Muscle layer of duodenum (tissue), 2 donors: ENCODE data around the gene MT1X.
"Not testable (repeated sequence)": the region's sequence is repeated elsewhere in the genome, so short reads cannot be mapped to it uniquely, and the experiment has no call there.

Experiments used
- H3K27ac ChIP-seq: one replicate; pipeline ENCODE4 v1.7.0; 2013; ENCODE audit warnings: mild to moderate bottlenecking, low read length
- H3K27me3 ChIP-seq: one replicate; pipeline ENCODE4 v1.7.0; 2013; ENCODE audit warnings: low read depth, mild to moderate bottlenecking, control low read depth, low read length
- H3K36me3 ChIP-seq, 2 donors: one replicate each; pipeline ENCODE4 v1.7.0; 2013; ENCODE audit warnings: low read length in 2 of 2, control low read depth in 1 of 2, mild to moderate bottlenecking in 1 of 2; ENCODE audit not compliant: insufficient read depth in 2 of 2, control insufficient read depth in 1 of 2
- H3K4me1 ChIP-seq, 2 donors: one replicate each; pipeline ENCODE4 v1.7.0; 2013; ENCODE audit warnings: low read length in 2 of 2, mild to moderate bottlenecking in 2 of 2, control low read depth in 1 of 2, moderate library complexity in 1 of 2; ENCODE audit not compliant: insufficient read depth in 2 of 2, control insufficient read depth in 1 of 2
- H3K4me3 ChIP-seq, 2 donors: one replicate each; pipeline ENCODE4 v1.7.0; 2013; ENCODE audit warnings: low read length in 2 of 2, low read depth in 1 of 2, mild to moderate bottlenecking in 1 of 2
- H3K9me3 ChIP-seq, 2 donors: one replicate each; pipeline ENCODE4 v1.7.0; 2013; ENCODE audit warnings: low read length in 2 of 2, control low read depth in 1 of 2, mild to moderate bottlenecking in 1 of 2; ENCODE audit not compliant: control insufficient read depth in 1 of 2
- donor health status: healthy.

MT1X gene

DNA sequence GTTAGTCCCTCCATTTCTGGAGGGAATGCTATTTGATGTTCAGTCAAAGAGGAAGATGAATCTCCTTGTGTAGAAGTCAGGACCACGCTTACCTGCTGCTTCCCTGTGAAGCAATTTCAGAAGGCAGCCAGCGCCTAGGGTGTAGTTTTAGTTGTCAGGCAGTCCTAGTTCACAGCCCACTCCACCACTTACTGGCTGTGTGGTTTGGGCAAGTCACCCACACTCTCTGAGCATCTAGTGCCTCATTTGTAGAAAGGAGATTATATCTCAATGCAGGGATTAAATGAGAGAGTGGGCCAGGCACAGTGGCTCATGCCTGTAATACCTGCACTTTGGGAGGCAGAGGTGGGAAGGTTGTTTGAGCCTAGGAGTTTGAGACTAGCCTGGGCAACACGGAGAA lies 10.1 kb upstream of the MT1X start:
- peaks cover 0 to 14% of the 10 kb centered on the region in 2 donors for H3K4me1 ChIP-seq

DNA sequence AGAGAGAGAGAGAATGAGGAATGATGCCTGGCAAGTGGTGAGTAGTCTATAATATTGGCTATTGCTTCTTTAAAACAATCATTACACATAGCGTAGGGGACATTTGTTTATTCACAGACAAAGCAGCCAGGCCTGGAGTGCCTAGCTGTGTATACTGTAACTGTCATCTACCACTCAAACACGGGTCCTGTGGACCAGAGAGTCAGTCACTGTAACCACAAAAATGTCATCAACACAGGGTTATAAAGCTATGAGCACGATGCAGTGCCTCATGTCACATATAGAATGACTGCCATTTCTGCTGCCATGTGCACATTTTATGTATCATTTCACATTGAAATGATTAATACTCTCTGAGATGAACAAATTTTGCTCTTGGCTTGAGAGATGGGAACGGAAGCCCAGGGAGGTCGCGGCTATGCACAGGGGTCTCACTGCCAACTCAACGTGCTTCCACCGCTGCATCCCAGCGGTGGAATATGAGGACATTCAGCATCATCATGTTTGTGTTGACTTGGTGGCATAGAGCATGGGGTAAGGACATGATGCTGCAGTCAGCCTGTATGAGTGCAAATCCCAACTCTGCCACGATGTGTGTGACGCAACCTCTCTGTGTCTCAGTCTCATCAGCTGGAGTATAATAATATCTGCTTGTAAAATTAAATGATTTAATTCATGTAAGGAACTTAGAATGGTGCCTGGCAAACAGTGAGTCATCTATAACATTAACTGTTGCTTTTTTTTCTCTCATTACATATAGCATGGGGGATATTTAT lies 9.3 kb upstream of the MT1X start:
- H3K9me3 ChIP-seq: no peaks in the 10 kb centered on the region
- H3K4me3 ChIP-seq: no peak overlapping the region
- H3K27me3 ChIP-seq: peaks cover 21% of the 10 kb centered on the region
- no peaks in the 10 kb centered on the region for H3K36me3 ChIP-seq
- H3K4me1 ChIP-seq: peaks cover 0 to 12% of the 10 kb centered on the region in 2 donors
- H3K27ac ChIP-seq: no peak overlapping the region

More for the DNA sequence above, 10.1 kb upstream of the MT1X start:
- H3K27me3 ChIP-seq: peaks cover 29% of the 10 kb centered on the region
- H3K9me3 ChIP-seq, H3K4me3 ChIP-seq, H3K36me3 ChIP-seq, H3K27ac ChIP-seq: not testable (repeated sequence)

DNA sequence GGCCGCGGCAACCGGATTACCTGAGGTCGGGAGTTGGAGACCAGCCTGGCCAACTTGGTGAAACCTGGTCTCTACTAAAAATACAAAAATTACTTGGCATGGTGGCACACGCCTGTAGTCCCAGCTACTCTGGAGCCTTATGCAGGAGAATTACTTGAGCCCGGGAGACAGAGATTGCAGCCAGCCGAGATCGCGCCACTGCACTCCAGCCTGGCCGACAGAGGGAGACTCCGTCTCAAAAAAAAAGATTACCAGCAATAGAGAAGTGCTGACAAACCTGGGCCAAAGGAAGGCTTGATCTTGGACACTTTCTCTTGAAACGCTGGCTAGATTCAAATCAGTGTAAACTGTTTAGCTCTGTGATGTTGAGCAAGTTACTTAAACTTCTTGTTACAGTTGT lies 8.3 kb upstream of the MT1X start:
- H3K27ac ChIP-seq: no peak overlapping the region
- H3K27me3 ChIP-seq: peaks cover 13% of the 10 kb centered on the region
- no peaks in the 10 kb centered on the region for H3K36me3 ChIP-seq
- H3K4me1 ChIP-seq: peaks cover 0 to 9% of the 10 kb centered on the region in 2 donors
- H3K4me3 ChIP-seq: no peak overlapping the region
- H3K9me3 ChIP-seq: no peaks in the 10 kb centered on the region

DNA sequence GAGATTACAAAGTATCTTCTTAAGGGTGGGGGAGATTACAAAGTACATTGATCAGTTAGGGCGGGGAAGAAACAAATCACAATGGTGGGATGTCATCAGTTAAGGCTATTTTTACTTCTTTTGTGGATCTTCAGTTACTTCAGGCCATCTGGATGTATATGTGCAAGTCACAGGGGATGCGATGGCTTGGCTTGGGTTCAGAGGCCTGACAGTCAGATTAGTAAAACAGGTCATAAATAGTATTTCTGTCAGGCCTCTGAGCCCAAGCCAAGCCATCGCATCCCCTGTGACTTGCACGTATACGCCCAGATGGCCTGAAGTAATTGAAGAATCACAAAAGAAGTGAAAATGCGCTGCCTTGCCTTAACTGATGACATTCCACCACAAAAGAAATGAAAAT lies 7.7 kb upstream of the MT1X start:
- H3K9me3 ChIP-seq, H3K27me3 ChIP-seq, H3K4me3 ChIP-seq: not testable (repeated sequence)

DNA sequence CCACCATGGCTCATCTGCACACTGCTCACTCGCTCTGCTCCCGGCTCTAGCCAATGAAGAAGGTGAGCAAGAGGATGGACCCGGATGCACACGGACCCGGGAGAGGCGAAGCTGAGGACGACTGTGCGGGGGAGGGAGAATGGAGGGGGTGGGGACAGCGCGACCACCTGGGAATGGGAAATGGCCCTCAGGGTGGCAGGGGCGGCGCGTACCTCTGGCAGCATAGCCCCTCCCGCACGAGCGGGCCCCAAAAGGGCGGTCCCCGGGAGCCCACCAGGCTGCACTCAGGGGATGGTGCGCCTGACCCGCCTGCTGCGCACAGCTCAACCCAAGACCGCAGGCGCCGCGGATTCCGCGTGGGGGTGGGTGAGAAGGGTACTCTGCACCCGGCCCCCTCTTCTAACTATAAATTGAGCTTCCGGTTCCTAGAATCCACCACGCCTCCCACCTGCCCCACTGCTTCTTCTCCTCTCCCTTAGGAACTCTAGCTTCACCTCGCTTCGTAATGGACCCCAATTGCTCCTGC lies 6.5 kb upstream of the MT1X start:
- H3K27me3 ChIP-seq: no peaks in the 10 kb centered on the region
- peak overlapping the region in 1 of 2 donors; percentile 30 for H3K4me3 ChIP-seq
- H3K4me1 ChIP-seq: peaks cover 0 to 3% of the 10 kb centered on the region in 2 donors
- no peaks in the 10 kb centered on the region for H3K9me3 ChIP-seq
- H3K36me3 ChIP-seq: no peaks in the 10 kb centered on the region
- H3K27ac ChIP-seq: no peak overlapping the region

More for the DNA sequence above, 7.7 kb upstream of the MT1X start:
- H3K4me1 ChIP-seq, H3K27ac ChIP-seq, H3K36me3 ChIP-seq: not testable (repeated sequence)

DNA sequence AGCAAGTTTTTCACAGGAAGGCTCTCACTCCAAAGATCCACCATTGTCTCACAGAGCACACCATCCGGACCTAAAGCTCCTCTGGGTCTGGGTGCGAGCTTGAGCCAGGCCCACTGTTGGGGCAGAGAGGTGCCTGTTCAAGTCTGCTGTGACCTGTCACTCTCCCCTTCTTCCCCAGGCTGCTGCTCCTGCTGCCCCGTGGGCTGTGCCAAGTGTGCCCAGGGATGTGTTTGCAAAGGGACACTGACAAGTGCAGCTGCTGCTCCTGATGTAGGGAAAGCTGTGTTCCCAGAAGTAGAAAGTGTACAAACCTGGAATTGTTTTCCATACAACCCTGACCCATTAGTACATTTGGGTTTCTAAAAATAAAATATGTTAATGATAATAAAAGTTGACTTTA lies 4.8 kb upstream of the MT1X start:
- no peaks in the 10 kb centered on the region for H3K36me3 ChIP-seq
- H3K4me3 ChIP-seq: no peak overlapping the region
- H3K9me3 ChIP-seq: no peaks in the 10 kb centered on the region
- peaks cover 0 to 3% of the 10 kb centered on the region in 2 donors for H3K4me1 ChIP-seq
- no peaks in the 10 kb centered on the region for H3K27me3 ChIP-seq
- H3K27ac ChIP-seq: no peak overlapping the region

DNA sequence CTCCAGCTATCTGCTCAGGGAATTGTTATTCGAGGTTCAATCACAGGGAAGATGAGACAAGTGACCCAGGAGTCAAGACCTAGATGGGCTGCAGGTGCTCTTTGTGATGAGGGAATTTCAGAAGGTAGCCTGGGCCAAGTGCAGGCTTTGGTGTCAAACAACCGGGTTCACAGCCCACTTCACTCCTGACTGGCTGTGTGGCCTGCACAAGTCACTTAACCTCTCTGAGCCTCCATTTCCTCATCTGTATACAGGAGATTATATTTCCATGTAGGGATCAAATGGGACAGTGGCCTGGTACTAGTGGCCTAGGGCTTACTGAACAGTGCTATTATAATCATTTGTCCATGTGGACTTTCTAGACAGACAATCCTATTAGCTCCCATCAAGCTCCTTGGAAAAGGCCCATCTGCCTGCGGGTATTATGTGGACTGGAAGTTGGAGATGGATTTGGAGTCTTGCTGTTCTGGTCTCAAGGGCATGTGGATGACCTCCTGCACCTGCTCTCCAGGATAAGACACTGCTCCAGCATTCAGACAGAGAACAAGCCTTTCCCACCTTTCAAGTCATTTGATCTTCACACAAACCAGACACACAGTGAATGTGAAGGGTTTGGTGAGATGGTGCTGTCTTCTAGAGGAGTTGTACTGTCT lies 3.1 kb upstream of the MT1X start:
- Histone ChIP-seq H3K4me3 (no peak overlapping the region), H3K27me3 (no peaks in the 10 kb centered on the region), H3K4me1 (peaks cover 3 to 11% of the 10 kb centered on the region in 2 donors), H3K36me3 (no peaks in the 10 kb centered on the region), H3K27ac (no peak overlapping the region), H3K9me3 (no peaks in the 10 kb centered on the region)

DNA sequence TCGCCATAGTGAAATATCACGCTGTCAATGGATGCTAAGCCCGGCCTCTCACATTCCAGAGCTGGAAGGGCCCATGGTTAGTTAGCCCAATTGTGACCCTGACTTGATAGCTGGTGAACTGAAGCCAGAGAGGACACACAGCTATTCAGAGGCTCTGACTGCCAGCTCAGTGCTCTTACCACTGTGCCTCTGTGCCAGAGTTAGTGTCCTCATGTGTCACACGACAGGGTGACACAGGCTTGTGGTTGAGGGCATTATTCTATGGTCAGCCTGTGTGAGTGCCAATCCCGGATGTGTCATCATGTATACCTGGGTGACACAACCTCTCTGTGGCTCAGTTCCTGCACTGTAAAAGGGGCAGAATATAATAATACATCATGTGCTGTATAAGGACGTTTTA lies 2.5 kb upstream of the MT1X start:
- no peaks in the 10 kb centered on the region for H3K9me3 ChIP-seq
- H3K27ac ChIP-seq: no peak overlapping the region
- no peaks in the 10 kb centered on the region for H3K36me3 ChIP-seq
- H3K27me3 ChIP-seq: no peaks in the 10 kb centered on the region
- H3K4me1 ChIP-seq: peaks cover 3 to 11% of the 10 kb centered on the region in 2 donors
- H3K4me3 ChIP-seq: no peak overlapping the region

DNA sequence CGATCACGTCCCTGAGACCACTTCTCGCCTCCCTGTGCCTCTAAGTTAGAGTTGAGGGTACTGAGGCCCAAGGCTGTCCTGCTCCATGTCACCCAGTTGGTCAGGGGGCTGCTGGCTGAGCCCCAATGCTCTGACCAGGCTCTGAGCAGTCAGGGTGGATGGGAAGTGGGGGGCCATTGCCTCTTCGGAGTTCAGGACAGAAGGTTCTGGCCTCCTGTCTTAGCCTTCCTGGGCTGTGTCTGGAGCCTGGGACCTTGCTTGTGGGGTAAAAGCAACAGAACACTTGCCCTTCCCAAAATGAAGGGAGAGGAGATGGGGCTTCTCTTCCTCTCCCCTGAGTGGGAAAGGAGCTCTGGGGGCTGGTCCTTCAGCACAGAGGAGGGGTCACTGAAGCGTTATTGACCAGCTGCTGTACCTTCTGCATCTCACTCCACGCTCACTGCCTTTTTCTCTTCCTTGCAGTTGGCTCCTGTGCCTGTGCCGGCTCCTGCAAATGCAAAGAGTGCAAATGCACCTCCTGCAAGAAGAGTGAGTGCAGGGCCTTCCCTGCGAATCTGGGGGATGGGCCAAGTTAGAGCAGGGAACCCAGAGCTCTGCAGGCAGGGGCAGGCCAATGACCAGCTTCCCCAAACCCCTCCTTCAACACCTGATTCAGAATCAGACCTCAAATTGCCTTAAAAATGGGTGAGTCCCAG lies 580 bp downstream of the MT1X start:
- Histone ChIP-seq H3K27ac (peak overlapping the region; percentile 95), H3K36me3 (no peaks in the 10 kb centered on the region), H3K4me3 (peak overlapping the region; percentile 65 to 97), H3K27me3 (no peaks in the 10 kb centered on the region), H3K9me3 (no peaks in the 10 kb centered on the region), H3K4me1 (peaks cover 0 to 11% of the 10 kb centered on the region in 2 donors)

DNA sequence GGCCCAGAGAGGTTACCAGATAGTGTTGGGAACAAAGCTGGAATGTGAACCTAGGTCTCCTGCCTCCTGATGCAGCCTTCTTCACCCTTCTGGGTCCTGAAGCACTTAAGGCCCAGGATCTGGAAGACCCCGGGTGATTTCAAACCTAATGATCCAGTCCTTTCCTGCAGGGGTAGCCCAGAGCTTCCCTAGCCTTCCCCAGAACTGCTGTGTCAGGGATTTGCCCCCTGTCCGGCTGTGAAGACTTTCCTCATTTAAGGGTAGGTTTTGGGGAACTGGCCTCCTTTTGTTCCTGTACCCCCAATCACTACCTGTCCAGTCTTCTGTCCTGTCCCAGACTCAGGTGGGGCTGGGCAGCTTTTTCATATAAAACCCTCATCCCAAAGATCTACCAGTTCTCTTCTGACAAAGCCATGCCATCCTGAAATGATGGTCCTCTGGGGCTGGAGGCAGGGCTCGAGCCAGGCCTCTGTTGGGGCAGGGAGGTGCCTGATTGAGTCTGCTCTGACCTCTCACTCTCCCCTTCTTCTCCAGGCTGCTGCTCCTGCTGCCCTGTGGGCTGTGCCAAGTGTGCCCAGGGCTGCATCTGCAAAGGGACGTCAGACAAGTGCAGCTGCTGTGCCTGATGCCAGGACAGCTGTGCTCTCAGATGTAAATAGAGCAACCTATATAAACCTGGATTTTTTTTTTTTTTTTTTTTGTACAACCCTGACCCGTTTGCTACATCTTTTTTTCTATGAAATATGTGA lies 1.3 kb downstream of the MT1X start:
- peak overlapping the region; percentile 95 for H3K27ac ChIP-seq
- H3K36me3 ChIP-seq: no peaks in the 10 kb centered on the region
- H3K4me1 ChIP-seq: peaks cover 0 to 11% of the 10 kb centered on the region in 2 donors
- no peaks in the 10 kb centered on the region for H3K27me3 ChIP-seq
- no peaks in the 10 kb centered on the region for H3K9me3 ChIP-seq
- peak overlapping the region; percentile 65 to 97 for H3K4me3 ChIP-seq
